CD4-positive, alpha-beta T cell treated with Interferon gamma for 1 hour (primary cell): ENCODE data around the gene KYNU.
"Not testable (repeated sequence)": the region's sequence is repeated elsewhere in the genome, so short reads cannot be mapped to it uniquely, and the experiment has no call there.

Source experiments
- DNase-seq: peaks from one replicate; pipeline ENCODE4 v3.0.0-alpha.2; 2020

KYNU gene

DNA sequence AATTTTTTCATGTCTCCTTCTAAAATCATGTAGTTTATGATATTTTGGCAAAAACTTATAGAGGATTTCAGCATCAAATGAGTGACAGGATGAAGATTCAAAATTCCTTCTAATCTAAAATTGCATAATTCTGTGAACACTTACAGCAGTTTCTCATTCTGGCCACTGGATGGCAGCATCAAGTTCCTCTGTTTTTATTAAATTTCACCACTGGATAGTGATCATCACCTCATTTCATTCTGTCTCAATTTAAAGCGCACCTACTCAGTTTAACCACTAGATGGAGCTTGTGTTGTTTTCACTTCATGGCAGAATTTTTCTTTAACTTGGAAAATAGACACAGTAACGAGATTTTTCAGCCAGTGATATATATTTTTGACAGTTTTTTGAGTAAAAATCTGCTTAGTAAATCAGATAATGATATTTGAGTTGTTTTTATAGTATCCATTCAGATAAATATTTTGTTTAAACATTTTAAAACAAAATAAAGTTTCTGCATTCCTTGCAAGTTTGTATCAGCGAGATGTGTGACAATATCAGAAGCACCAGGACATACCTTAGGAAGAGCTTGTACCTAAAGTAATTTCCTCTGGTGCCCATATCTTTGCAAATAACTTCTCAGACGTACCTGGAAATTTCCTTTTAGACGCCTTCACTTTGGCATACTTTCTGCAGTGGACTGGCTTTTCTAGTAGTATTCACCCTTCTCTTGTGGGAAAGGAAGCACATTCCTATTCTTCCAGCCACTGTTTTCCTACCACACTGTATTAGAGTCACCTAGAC is 157.0 kb downstream of the KYNU start:
- DNase-seq: peak; percentile 47

- DNase-seq: no peak
These were observed 174.0 kb downstream of the KYNU start for GRCh38 chr2:143051465-143051864.

- DNase-seq: not testable (repeated sequence)
These were observed 176.0 kb downstream of the KYNU start for GRCh38 chr2:143053437-143053836.

DNA sequence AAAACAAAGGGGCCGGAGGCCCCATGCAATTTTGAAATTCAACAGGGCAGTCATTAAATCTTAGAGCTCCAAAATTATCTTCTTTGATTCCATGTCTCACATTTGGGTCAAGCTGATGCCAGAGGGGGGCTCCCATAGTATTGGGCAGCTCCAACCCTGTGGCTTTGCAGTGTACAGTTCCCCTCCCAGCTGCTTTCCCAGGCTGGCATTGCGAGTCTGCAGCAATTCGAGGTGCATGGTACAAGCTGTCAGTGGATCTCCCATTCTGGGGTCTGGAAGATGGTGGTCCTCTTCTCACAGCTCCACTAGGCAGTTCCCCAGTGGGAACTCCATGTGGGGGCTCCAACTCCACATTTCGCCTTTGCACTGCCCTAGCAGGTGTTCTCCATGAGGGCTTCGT is 179.1 kb downstream of the KYNU start:
- no peak for DNase-seq

DNA sequence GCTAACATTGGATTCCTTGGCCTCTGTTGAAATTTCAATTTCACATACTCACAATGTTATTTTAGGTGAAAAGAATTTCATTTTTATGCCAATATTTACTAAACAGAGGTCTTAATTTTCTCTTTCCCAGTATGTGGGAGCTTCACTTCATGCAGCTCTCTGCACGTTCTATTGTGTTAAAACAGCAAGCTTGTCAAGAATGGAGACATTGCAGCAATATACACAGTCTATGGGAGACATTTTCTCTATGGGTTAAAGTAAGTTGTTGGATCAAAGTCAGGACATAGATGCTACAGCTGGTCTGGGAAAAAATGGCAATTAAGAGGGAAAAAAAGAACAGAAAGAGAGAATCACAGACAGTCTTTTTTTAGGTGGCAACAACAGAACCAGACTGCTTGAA is 181.4 kb downstream of the KYNU start:
- DNase-seq: no peak

DNA sequence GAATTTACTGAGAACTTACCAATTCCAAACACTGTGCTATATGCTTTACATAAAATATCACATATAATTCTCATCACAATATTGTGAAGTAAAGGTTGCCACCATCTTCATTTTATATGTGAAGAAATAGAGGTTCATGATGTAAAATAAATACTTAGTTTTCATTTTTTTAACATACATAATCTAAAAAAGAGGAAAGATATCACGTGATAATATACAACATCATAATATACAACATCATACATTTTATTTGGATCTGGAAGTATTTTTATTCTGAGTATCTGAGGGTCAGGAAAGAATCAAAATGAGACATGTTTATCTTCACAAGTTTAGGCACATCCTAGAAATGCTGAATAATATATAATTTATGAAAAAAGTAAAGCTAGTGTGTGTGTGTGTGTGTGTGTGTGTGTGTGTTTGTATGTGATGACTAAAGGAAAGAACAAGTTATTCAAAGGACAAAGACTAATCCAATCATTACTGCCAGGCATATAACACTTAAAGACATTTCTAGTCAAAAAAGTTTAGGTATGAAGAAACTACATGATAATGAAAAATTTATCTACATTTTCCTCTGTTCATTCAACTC is 186.2 kb downstream of the KYNU start:
- DNase-seq: no peak

DNA sequence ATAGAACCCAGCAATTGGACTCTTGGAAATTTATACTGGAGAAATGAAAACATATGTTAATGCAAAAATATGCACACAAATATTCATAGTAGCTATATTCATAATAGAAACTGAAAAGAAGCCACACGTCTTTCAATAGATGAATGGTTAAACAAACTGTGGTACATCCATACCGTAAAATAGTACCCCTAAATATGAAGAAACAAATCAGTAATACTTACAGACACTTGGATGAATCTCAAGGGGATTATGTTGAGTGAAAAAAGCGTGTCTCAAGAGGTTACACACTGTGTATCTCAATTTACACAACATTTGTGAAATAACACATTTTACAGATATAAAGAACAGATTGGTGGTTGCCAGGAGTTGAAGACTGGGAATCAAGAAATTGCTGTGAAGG is 190.6 kb downstream of the KYNU start:
- DNase-seq: no peak

- peak; percentile 21 for DNase-seq
These were observed 191.0 kb downstream of the KYNU start for GRCh38 chr2:143068509-143068908.

DNA sequence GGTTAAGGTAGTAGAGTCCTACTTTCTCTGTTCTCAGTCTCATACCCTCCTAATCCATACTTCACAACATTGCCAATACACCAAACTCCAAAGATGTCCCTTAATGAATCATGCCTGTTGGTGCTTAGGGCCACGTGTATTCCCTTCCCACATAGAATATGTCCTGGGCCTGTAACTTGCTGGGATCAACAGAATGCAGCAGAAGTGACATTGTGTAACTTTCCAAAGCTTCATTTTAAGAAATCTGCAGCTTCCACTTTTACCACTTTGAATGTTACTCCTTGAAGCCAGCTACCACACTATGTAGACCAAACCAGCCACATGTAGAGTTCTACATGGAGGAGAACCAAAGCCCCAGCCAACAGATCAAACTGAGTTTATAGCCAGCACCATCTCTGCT is 193.2 kb downstream of the KYNU start:
- DNase-seq: no peak

GRCh38 chr2:143071185-143071876 is 193.9 kb downstream of the KYNU start:
- no peak for DNase-seq

DNA sequence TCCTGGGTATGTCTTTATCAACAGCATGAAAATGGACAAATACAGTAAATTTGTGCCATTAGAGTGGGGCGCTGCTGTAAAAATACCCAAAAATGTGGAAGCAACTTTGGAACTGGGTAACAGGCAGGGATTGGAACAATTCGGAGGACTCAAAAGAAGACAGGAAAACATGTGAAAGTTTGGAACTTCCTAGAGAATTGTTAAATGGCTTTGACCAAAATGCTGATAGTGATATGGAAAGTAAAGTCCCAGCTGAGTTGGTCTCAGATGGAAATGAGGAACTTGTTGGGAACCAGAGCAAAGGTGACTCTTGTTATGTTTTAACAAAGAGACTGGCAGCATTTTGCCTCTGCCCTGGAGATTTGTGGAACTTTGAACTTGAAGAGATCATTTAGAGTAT is 197.4 kb downstream of the KYNU start:
- not testable (repeated sequence) for DNase-seq

- no peak for DNase-seq
These were observed 198.2 kb downstream of the KYNU start for GRCh38 chr2:143075711-143076110.

DNA sequence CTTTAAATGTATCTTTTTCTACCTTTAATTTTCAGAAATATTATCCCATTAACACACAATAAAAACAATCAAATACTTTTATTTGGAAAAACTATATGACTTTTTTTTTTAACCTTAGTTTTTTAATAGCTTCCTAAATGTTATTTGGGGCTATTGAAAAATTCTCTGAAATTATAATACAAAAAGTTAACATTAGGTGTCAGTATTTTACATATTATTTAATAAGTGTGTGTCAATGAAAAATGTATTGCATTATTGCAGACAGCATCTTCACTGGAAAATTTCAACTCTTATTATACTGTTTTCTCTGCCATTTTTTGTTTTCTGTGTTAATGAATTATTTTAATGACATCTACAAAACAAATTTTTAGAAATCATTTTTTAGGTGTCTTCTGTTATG is 200.6 kb downstream of the KYNU start:
- no peak for DNase-seq

DNA sequence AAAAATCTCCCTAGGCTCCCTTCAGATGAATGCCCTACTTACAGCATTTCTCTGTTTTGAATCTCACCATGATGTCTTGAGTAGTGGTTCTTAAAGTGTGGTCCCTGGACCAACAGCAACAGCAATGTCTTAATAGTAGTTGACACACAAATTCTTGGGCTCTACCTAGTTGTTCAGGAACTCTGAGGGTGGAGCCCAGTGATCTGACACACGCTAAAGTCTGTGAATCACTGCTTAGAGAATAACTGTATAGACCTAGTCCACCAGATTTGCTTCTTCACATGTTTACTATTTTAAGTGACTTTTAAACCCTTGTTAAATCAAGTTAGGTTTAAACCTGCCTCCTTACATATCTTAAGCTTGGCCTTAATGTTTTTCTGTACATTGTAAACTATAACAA is 204.2 kb downstream of the KYNU start:
- DNase-seq: no peak

- DNase-seq: no peak
These were observed 206.2 kb downstream of the KYNU start for GRCh38 chr2:143083636-143084035.

DNA sequence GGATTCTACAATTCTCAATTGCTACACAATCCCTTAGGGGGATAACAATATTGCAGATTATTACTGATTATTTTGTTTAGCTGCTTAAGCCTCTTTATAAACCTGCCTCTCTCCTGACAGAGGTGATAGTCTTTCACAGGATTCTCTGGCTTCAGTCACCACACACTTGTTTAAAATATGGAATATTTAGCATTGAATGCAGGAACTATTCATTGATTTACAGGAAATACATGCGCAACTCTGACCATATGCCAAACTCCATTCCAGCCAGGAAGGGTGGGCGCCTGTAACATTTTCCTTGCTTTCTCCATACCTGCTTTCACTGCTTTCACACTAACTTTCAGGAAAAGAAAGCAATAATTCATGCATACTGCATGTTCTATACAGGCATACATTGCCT is 207.0 kb downstream of the KYNU start:
- DNase-seq: no peak

GRCh38 chr2:143085125-143085784 is 207.8 kb downstream of the KYNU start:
- no peak for DNase-seq

DNA sequence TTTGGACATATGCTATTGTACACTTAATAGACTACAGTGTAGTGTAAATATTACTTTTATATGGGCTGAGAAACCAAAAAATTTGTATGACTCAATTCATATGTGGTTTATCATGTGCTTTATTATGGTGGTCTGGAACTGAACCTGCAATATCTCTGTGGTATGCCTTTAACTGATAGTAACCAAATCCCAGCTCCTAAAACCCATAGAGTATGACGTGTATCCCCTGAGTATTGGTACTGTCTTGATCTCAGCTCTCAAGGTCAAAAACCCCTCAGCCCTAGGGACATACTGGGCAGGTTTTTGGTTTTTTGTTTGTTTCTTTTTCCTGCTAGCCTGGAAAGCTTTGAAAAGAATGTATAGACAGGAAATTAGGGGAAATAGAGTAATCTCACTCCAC is 209.6 kb downstream of the KYNU start:
- no peak for DNase-seq

- no peak for DNase-seq
These were observed 210.9 kb downstream of the KYNU start for GRCh38 chr2:143088388-143088787.

- not testable (repeated sequence) for DNase-seq
These were observed 212.1 kb downstream of the KYNU start for GRCh38 chr2:143089520-143089919.
